GM18873 (cell line): ENCODE measurements around the gene ARMC8.

Experiments
- ATAC-seq: cut with Tn5 transposase; IDR thresholded peaks from one replicate; pipeline ENCODE4 v1.9.1; 2021; ENCODE audit warnings: mild to moderate bottlenecking, moderate library complexity, moderate number of reproducible peaks; ENCODE audit not compliant: unreplicated experiment, low FRiP score

ARMC8 gene

GRCh38 chr3:138241061-138241460 is 54.0 kb downstream of the ARMC8 start:
- ATAC-seq = no peak

GRCh38 chr3:138241676-138242075 is 54.6 kb downstream of the ARMC8 start:
- ATAC-seq = no peak

GRCh38 chr3:138242466-138242865 is 55.4 kb downstream of the ARMC8 start:
- ATAC-seq = no peak

- no peak for ATAC-seq
These were observed 57.9 kb downstream of the ARMC8 start for GRCh38 chr3:138245026-138245425.

GRCh38 chr3:138249636-138250035 is 62.5 kb downstream of the ARMC8 start:
- no peak for ATAC-seq

GRCh38 chr3:138253609-138254008 is 66.5 kb downstream of the ARMC8 start:
- ATAC-seq = no peak

- no peak for ATAC-seq
These were observed 67.1 kb downstream of the ARMC8 start for GRCh38 chr3:138254216-138254615.

GRCh38 chr3:138256022-138256421 is 68.9 kb downstream of the ARMC8 start:
- ATAC-seq = no peak

- no peak for ATAC-seq
These were observed 70.9 kb downstream of the ARMC8 start for GRCh38 chr3:138257986-138258385.

- no peak for ATAC-seq
These were observed 72.0 kb downstream of the ARMC8 start for GRCh38 chr3:138259126-138259525.

GRCh38 chr3:138260611-138261010 is 73.5 kb downstream of the ARMC8 start:
- no peak for ATAC-seq

GRCh38 chr3:138263104-138263503 is 76.0 kb downstream of the ARMC8 start:
- no peak for ATAC-seq

GRCh38 chr3:138265745-138266144 is 78.6 kb downstream of the ARMC8 start:
- no peak for ATAC-seq

GRCh38 chr3:138267083-138267482 is 80.0 kb downstream of the ARMC8 start:
- no peak for ATAC-seq

- ATAC-seq = no peak
These were observed 83.1 kb downstream of the ARMC8 start for GRCh38 chr3:138270245-138270644.

GRCh38 chr3:138271189-138271794 is 84.2 kb downstream of the ARMC8 start:
- ATAC-seq = no peak

GRCh38 chr3:138281561-138281960 is 94.5 kb downstream of the ARMC8 start:
- ATAC-seq = no peak

GRCh38 chr3:138282836-138283235 is 95.7 kb downstream of the ARMC8 start:
- ATAC-seq = no peak

GRCh38 chr3:138284079-138284478 is 97.0 kb downstream of the ARMC8 start:
- ATAC-seq = no peak

- ATAC-seq = no peak
These were observed 97.9 kb downstream of the ARMC8 start for GRCh38 chr3:138284957-138285477.

- ATAC-seq = no peak
These were observed 102.2 kb downstream of the ARMC8 start for GRCh38 chr3:138289260-138289659.

- ATAC-seq = no peak
These were observed 102.6 kb downstream of the ARMC8 start for GRCh38 chr3:138289701-138290100.

GRCh38 chr3:138296639-138297038 is 109.5 kb downstream of the ARMC8 start:
- ATAC-seq = no peak
